Astrocyte (in vitro differentiated cells and primary cell): ENCODE results near the gene SMYD1.

Source experiments
- CTCF ChIP-seq: IDR thresholded peaks from 2 replicates; pipeline ENCODE4 v1.5.1; 2011; ENCODE audit warnings: low read depth, mild to moderate bottlenecking, inconsistent platforms, low read length, moderate library complexity; ENCODE audit not compliant: insufficient read depth
- EZH2 ChIP-seq: IDR thresholded peaks from 2 replicates; pipeline ENCODE4 v1.6.1; 2012; ENCODE audit warnings: mild to moderate bottlenecking, low read length, inconsistent platforms; ENCODE audit not compliant: insufficient read depth

DNA sequence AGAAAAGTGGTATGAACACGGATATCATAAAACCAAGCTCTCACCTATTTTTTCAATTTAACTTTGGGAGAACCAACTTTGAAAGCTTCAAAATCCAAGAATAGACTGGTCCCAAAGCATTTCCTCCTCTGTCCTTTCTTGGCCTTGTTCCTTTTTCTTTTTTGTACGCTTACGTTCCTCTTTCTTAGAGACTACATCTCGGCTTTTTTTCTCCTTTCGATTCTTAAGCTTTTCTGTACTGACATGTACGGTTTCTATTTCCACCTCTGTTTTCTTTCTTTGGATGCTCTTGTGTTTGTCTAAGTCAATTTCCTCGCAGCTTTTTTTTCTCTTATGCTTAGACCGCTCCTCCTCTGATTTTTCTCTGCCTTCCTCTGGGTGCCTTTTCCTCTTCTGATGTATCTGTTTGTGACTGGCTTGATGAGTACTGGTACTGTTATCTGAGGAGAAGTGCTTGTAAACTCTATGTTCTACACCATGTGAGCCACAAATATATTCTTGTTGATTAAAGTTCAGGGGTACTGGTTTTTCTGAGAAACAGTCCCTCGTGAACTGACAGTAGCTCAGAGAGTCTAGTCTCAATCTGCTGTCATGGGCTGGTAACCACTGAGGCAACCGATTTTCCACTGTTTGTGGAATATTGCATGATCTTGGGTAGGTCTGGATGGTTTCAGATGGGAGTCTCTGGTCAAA, 39.8 kb upstream of the SMYD1 start:
- TF ChIP-seq CTCF (no peak), EZH2 (no peak)
